Ramos (cell line): ENCODE results near the gene PDK2.

Experiments used
- in situ Hi-C: fragments of 300-500 bp; cut with MboI; formaldehyde crosslinking; loops from one replicate; pipeline ENCODE4 v1.14.3; 2022; ENCODE audit warnings: low sequenced_read_pairs; ENCODE audit not compliant: unreplicated experiment

Gene PDK2

DNA sequence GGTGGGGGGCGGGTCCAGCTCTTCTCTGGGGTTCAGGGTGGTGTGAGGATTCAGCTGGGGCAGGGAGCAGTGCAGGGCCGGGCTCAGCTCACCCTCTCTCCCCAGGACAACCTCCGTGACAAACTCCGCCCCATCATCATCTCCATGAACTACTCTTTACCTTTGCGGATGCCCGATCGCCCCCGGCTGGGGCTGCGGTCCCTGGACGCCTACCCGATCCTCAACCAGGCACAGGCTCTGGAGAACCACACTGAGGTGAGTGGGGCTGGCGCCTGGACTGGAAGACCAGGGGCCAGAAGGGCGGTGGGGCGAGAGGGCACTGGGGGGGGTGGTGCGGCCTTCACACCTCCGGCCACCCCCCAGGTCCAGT, 18.9 kb upstream of the PDK2 start:
- in situ Hi-C loops, result no loop called here

DNA sequence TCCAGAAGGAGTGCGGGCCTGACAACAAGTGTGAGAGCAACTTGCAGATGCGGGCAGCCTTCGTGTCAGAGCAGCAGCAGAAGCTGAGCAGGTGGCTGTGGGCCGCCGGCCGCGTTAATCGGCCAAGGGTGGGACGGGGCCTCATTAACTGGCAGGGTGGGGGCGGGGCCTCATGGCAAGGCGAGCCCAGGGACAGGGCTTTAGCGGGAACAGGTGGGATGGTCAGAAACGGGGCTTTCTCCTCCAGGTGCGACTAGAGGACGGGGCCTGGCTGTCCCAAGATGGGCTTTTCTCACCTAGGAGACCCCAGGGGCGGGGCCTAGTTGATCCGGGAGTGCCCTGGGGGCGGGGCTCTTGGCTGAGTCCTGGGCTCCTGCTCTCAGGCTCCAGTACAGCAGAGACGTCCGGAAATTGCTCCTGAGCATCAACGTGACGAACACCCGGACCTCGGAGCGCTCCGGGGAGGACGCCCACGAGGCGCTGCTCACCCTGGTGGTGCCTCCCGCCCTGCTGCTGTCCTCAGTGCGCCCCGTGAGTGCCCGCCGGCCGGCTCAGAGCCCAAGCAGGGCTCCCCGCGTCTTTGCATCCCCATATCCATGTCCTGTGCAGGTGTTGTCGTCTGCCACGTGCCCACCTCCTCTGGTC, 18.4 kb upstream of the PDK2 start:
- in situ Hi-C loops, result no loop called here

DNA sequence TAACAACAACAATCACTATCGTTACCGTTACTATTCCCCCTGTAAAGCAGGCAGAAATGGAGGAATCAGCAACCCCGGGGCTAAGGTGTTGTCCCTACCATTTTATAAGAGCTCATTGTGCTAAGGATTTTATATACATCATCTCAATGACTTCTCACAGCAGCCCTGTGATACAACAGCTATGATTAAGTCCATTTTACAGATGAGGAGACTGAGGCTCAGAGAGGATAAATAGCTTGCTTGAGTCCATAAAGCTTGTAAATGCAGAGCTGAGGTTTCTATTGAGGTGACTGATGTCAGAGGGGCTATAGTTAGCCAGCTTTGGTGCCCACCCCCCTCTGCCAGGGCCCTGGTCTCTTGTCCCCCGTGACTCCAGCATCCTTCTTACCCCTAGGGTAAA, 16.7 kb upstream of the PDK2 start:
- in situ Hi-C loops, result no loop called here

DNA sequence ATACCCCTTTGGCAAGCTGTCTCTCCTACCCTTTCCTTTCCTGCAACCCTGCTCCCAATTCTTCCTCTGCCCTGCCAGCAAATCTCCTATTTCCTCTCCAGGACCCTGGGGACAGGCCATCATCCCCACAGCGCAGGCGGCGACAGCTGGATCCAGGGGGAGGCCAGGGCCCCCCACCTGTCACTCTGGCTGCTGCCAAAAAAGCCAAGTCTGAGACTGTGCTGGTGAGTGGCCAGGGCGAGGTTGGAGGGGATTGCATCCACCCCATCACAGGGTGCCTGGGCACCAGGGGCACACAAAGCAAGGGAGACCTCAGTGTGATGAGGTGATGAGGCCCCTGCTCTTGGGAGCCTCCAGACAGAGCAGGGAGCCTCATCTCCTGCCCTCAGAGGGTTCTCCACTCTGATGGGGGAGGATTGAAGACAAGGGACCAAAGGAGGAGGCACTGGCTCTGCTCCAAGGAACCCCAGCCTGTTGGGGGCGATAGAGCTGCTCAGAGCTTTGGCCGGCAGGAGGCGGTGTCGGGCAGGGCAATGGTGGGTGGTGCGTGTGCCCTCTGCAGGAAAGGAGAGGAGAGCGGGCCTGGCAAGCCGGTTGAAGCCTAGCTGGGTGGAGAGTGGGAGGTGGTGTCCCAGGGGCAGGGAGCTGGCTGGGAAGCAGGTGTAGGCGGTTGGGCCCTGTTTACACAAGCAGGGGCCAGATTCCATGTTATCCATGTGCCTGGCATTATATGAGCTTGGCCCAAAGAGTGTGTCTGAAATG, 15.6 kb upstream of the PDK2 start:
- in situ Hi-C loops, result no loop called here

DNA sequence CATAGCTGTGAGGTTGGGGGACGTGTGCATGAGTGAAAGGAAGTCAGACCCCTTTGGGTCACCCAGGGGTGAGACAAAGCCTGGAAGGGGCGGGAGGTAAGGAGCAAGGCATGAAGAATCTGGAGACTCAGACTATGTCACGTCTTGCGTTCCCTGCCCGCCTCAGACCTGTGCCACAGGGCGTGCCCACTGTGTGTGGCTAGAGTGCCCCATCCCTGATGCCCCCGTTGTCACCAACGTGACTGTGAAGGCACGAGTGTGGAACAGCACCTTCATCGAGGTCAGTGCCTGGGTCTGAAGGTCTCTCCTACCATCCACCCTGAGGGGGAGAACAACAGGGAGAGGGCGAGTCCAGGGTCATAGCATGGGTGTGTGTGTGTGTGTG, 15.1 kb upstream of the PDK2 start:
- in situ Hi-C loops, result no loop called here

DNA sequence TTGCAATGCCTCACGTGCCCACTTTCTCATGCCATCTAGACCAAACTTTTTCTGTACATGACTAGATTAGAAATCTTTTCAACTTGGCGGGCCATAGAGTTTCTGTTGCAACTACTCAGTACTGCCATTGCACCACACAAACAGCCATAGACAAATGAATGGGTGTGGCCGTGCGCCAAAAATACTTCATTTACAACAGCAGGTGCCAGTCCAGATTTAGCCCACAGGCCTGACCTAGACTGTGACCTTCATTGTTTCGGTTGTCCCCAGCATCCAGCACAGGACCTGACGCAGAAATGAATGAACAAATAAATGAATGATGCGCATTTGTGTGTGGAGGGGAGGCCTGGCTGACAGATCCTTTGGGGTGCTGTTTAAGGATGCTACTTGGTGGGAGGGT, 14.3 kb upstream of the PDK2 start:
- in situ Hi-C loops, result no loop called here

DNA sequence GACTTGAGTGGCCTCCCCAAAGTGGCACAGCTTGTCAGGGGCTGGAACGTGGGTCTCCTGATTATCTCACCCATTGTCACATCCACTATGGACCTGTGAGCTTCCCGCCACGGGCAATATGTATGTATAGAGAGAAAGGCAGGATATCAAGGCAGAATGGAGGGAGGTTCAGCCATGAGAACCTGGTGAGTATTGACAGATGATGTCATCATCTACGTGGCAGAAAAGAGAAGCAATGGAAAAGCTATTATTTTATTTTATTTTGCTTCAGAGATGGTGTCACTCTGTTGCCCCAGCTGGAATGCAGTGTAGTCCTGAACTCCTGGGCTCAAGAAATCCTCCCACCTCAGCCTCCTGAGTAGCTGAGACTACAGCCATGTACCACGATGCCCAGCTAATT, 13.4 kb upstream of the PDK2 start:
- in situ Hi-C loops, result no loop called here

DNA sequence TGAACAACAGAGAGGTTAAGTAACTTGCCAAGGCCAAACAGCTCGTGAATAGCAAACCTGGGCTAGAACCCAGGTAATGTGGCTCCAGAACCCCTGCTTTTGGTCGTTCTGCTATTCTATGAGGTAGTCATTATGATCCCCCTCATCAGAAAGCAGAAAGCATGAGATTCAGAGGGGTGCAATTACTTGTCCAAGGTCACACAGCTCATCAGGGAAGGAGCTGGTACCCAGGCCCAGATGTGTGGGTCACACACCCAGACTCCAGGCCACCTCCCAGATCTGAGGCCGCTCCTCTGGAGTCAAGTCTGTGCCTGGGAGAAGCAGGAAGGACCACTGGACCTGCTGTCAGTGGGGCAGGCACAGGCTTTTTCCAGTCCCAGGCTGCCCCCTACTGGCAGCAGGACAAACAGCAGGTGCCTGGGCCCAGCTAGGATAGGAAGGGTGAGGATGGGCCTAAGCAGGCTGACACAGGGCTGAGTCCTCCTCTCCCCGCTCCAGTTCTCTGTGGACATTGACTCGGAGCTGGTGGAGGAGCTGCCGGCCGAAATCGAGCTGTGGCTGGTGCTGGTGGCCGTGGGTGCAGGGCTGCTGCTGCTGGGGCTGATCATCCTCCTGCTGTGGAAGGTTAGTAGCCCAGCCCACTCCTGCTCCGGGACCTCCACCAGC, 7.8 kb upstream of the PDK2 start:
- in situ Hi-C loops, result loop anchor here (5.0 kb wide), 1 partner anchor 60 kb away; no protein-coding TSS in a partner anchor

DNA sequence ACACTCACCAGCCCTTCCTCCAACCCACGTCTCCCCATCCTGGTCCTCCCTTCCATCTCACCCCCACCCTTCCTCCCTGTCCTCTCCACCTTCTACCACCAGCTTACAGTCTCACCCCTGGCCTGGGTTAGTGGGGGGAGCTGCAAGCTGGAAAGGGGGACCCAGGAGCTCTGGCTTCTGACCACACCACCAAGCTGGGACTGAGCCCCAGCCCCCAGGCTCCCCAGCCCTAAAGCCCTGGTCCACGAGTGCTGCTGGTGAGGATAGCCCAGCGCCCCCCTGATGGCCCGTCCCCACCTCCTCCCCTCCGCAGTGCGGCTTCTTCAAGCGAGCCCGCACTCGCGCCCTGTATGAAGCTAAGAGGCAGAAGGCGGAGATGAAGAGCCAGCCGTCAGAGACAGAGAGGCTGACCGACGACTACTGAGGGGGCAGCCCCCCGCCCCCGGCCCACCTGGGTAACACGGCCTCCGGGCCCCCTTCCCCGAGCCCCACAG, 7.2 kb upstream of the PDK2 start:
- in situ Hi-C loops, result loop anchor here (5.0 kb wide), 1 partner anchor 61 kb away; no protein-coding TSS in a partner anchor

DNA sequence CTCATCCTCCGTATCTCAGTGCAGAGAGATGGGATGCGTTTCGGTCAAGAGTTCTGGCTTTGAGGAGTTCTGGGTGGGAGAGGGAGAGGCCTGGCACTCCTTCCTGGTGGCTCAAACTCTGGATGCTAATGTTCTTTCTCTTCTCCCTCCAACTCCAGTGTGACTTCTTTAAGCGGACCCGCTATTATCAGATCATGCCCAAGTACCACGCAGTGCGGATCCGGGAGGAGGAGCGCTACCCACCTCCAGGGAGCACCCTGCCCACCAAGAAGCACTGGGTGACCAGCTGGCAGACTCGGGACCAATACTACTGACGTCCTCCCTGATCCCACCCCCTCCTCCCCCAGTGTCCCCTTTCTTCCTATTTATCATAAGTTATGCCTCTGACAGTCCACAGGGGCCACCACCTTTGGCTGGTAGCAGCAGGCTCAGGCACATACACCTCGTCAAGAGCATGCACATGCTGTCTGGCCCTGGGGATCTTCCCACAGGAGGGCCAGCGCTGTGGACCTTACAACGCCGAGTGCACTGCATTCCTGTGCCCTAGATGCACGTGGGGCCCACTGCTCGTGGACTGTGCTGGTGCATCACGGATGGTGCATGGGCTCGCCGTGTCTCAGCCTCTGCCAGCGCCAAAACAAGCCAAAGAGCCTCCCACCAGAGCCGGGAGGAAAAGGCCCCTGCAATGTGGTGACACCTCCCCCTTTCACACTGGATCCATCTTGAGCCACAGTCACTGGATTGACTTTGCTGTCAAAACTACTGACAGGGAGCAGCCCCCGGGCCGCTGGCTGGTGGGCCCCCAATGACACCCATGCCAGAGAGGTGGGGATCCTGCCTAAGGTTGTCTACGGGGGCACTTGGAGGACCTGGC, 6.0 kb upstream of the PDK2 start:
- in situ Hi-C loops, result loop anchor here (5.0 kb wide), 1 partner anchor 62 kb away; no protein-coding TSS in a partner anchor

DNA sequence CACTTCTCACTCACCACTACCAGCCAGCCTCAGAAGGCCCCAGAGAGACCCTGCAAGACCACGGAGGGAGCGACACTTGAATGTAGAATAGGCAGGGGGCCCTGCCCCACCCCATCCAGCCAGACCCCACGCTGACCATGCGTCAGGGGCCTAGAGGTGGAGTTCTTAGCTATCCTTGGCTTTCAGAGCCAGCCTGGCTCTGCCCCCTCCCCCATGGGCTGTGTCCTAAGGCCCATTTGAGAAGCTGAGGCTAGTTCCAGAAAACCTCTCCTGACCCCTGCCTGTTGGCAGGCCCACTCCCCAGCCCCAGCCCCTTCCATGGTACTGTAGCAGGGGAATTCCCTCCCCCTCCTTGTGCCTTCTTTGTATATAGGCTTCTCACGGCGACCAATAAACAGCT, 5.1 kb upstream of the PDK2 start:
- in situ Hi-C loops, result no loop called here

DNA sequence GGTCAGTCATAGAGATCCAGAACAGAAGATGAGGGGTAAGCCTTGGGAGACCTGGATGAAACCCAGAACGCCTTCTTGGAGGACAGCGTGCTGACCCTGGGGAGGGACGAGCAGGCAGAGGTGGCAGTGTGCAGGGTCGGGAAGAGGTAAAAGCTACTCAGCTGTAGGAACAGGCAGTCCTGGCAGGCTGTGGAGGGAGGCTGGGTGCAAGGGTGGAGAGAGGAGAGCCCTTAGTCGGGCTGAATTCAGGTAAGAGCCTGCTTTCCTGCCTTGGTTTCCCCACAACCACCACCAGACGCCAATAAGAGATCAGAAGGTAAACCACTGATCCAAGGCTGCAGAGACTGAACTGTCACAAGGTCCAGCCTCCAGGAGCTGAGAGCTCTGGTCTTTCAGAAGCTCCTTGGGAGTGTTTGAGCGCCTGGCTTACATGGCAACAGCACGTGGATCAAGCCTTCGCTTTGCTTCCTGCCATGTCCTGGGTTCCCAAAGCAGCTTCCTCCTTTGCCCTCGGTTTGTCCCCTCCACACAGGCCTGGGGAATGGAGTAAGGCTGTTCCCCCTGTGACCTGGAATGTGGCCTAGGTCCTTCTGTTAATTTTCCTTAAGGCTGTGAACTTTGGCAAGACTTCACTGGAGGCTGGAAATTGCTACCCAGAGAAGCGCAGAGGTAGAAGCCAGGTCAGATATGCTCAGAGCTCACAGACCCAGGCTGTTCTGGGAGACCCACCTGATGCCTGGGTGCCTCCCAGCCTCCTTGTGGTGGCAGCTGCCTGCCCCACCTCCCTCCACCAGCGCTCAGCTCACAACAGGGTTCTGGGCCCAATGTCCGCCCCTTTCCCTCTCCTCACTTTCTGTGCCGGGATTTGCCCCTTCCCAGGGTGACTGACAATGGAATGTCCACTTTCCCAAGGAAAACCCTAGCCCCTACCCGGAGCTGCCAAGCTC, 3.9 kb upstream of the PDK2 start:
- in situ Hi-C loops, result no loop called here

DNA sequence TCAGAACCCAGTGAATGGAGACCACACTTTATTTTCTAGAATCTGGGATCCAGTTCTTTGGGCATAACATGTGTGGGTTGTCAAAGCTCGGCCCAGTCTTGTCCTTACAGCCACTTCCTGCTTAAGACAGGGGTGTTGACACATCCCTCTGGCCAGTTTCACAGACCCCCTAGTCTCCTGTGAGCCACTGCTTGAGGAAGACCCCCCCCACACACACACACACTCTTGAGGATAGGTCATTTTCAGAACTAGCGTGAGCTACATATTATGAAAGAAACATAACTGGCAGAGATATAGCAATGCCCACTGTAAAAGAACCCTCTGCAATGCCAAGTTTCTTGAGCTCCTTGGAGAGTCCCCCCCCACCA, 3.2 kb upstream of the PDK2 start:
- in situ Hi-C loops, result no loop called here

DNA sequence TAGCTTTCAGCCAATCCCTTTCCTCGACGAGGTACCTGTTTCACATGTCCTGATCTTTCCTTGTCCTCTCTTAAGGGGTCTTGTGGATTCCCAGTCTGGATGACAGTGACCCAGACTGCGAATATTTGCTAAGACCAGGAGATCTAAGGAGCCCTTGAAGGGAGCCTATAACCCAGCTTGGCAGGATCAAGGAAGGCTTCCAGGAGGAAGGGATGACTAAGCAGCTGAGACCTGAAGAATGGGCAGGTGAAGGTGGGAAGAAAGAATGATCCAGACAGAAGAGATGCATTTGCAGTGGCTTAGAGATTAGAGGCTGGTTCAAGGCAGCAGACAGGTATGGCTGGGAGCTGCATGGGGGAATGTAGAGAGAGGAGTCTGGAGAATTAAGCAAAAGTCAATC, 1.9 kb upstream of the PDK2 start:
- in situ Hi-C loops, result no loop called here

DNA sequence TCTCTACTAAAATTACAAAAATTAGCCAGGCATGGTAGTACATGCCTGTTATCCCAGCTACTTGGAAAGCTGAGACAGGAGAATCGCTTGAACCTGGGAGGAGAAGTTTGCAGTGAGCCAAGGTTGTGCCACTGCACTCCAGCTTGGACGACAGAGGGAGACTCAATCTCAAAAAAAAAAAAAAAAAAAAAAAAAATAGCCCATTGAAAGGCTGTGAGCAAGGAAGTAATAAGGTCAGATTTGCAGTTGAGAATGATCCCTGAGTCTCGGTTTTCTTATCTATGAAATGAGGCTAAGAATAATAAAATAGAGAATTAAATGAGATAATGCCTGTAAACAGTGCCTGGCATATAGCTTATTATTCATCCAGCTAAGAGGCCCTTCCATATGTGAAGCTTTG, 1.3 kb upstream of the PDK2 start:
- in situ Hi-C loops, result no loop called here

DNA sequence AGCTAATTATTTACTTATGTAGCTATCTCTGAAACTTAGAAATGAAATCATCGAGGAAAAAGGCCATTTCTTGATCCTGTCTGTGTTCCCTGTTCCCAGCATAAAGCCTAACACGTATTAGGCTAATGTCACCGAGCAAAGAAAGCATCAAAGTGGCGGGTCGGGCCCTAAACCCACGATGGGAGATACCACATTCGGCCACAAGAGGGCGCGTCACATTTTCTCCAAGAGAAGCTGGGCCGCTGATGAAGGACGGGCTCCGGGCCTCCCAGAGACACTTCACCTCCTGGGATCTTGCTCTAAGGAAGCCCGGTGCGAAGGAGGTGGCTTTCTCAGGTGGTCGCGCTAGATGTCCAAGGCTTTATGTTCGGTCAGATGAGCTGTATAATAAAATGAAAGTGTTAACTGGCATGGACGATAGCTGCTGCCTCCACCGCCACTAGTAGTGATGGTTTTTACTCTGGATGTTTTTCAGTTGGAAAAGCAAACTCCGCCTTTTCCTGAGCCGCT, 853 bp upstream of the PDK2 start:
- in situ Hi-C loops, result no loop called here

DNA sequence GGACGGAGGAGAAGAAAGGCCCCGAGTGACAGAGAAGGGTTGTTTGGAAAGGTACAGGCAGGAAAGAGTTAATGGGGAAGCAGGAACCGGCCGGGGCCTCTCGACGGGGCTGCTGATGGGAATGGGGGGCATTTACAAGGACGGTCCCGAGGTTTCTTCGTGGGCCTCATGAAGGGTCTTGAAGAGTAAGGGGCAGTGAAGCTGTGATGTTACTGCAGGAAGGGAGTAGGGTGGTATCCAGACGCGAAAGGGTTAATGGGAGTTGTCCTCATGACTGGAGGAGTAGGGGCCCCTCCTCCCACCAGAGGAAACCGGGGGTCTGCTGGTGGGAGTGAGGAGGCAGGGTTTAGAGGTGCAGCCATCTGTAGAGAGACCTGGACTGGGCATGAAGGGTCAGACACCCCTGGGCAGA, 481 bp downstream of the PDK2 start:
- in situ Hi-C loops, result no loop called here

DNA sequence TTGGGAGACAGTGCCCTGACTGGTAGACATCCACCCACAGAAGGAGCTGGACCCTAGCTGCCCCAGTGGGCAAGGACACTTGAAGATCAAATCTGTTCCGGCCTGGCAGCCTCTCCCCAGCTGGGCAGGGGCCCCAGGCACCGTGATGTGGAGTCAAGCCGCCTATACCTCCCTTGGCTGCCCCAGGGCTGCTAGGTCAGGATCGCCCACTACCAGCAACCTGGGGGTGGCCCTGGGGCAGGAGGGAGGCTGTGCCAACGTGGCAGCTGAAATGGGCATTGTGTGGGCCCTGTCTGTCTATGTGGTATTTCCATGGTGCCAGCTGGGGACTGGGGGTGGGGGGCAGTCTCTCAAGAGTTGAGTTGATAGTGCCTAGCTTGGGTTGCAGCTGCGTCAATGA, 941 bp downstream of the PDK2 start:
- in situ Hi-C loops, result no loop called here

DNA sequence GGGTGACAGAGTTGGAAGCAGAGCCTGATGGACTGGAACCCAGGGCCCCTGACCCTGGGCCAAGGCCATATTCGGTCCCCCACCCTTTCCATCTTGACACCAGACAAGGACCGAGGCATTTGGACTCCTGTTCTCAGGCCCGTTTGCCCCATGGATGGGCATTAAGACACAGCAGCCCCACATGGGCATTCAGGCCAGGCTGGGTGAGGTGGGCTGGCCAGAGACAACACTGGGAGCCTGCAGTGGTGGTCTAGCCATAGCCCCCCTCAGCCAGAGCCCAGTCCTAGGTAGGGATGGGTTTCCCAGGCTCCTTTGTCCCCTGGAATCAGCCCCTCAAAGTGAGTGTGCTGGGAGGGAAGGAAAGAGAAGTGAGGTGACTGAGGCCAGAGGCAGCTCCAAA, 1.6 kb downstream of the PDK2 start:
- in situ Hi-C loops, result no loop called here
